ENCODE measurements around the gene STEAP3. TPM values are rescaled to one million over a fixed set of nuclear protein-coding genes. Genes with fewer than 3 reads are reported as not detected.
A peak's percentile ranks its signal among the peaks of the same experiment; 100 is the strongest.

The STEAP3 gene
- total RNA-seq, 1 experiment from 2014 or later = 15.4 TPM

- Histone ChIP-seq H2BK15ac (ENCODE audit: low read depth, low read length) (no peak overlapping the region), H3K9ac (ENCODE audit: extremely low read depth, insufficient read length, low read length) (no peak overlapping the region), H3K9me3 (ENCODE audit: control insufficient read depth, low read depth, low read length) (no peaks in the 10 kb centered on the region), H2BK20ac (ENCODE audit: low read depth, low read length, poor library complexity, severe bottlenecking) (no peak overlapping the region), H2AFZ (ENCODE audit: low read length) (no peak overlapping the region), H3K23me2 (ENCODE audit: insufficient read length, low read depth, low read length, poor library complexity, severe bottlenecking) (no peaks in the 10 kb centered on the region), H3K4me2 (ENCODE audit: insufficient read depth, insufficient read length, low read length) (no peak overlapping the region), H4K91ac (ENCODE audit: insufficient read length, low read depth, low read length) (no peak overlapping the region), H3K4ac (ENCODE audit: low read depth, low read length) (no peak overlapping the region), H3K4me1 (ENCODE audit: insufficient read depth, low read length) (no peaks in the 10 kb centered on the region), H4K8ac (replicated peaks; ENCODE audit: insufficient read length, low read depth, low read length) (no peak overlapping the region), H3K27me3 (ENCODE audit: insufficient read depth, low read length) (no peaks in the 10 kb centered on the region; the same call in 1 of the 2 replicates), H2BK120ac (ENCODE audit: low read depth, low read length, poor library complexity, severe bottlenecking) (no peak overlapping the region), H3K23ac (ENCODE audit: insufficient read length, low read depth, low read length) (no peak overlapping the region), H2BK5ac (ENCODE audit: insufficient read length, low read length) (no peak overlapping the region), H2AK5ac (ENCODE audit: insufficient read length, low read length) (no peak overlapping the region), H3K79me2 (ENCODE audit: insufficient read depth, low read length) (no peaks in the 10 kb centered on the region), H3K56ac (ENCODE audit: insufficient read length, low read depth, low read length) (no peak overlapping the region), H4K5ac (ENCODE audit: insufficient read length, low read depth, low read length) (no peak overlapping the region), H3K18ac (ENCODE audit: insufficient read length, low read depth, low read length) (no peak overlapping the region), H3K27ac (ENCODE audit: insufficient read length, low read depth, low read length) (no peak overlapping the region), H2BK12ac (ENCODE audit: insufficient read length, low read depth, low read length) (no peak overlapping the region), H3K14ac (ENCODE audit: insufficient read depth, low read length) (no peak overlapping the region), H4K20me1 (ENCODE audit: control insufficient read depth, insufficient read depth, insufficient read length) (no peaks in the 10 kb centered on the region), H3T11ph (ENCODE audit: low read length) (no peak overlapping the region), H3K79me1 (ENCODE audit: insufficient read depth, low read depth, low read length, poor library complexity, severe bottlenecking) (no peaks in the 10 kb centered on the region)
- Mint-ChIP-seq H3K36me3 (ENCODE audit: insufficient read depth in 1 of 3, low read depth in 3 of 3) (peaks cover 23 to 52% (median 41%) of the 10 kb centered on the region in 3 experiments), H3K27ac (peak overlapping the region in 1 of 3 experiments; percentile 58; a peak in 3 of 7 replicates), H3K9me3 (no peaks in the 10 kb centered on the region; a peak in 1 of 5 replicates), H3K4me3 (no peak overlapping the region), H3K4me1 (peaks cover 20 to 31% of the 10 kb centered on the region in 2 experiments), H3K27me3 (ENCODE audit: low read depth) (no peaks in the 10 kb centered on the region)
- WGBS (ENCODE audit: extremely low coverage, insufficient read length, low lambda C conversion rate) = no CpG with 5 or more reads among the region's 5 CpGs
- peak; percentile 12 for DNase-seq
- no peak for TF ChIP-seq CTCF (conservative IDR thresholded peaks at IDR 0.05)
Observed at GRCh38 chr2:119248751-119249150, 25.1 kb downstream of the STEAP3 start.
